NCI-H2107 treated with DMSO at 0.1 percent for 48 hours (cell line): ENCODE results near the gene DUSP9.

Source experiments
- DNase-seq: peaks from one replicate; lab custom pipeline; 2025; ENCODE audit not compliant: unreplicated experiment; lab: John Stamatoyannopoulos, UW

Gene DUSP9

GRCh38 chrX:153621949-153622598, 24.9 kb upstream of the DUSP9 start:
- no peak for DNase-seq

GRCh38 chrX:153622661-153623309, 24.2 kb upstream of the DUSP9 start:
- no peak for DNase-seq

- DNase-seq, result no peak
Measured at GRCh38 chrX:153623310-153624029, 23.5 kb upstream of the DUSP9 start.

GRCh38 chrX:153624196-153625091, 22.6 kb upstream of the DUSP9 start:
- DNase-seq, result no peak

GRCh38 chrX:153625271-153626024, 21.6 kb upstream of the DUSP9 start:
- no peak for DNase-seq

- DNase-seq, result no peak
Measured at GRCh38 chrX:153626025-153626633, 20.9 kb upstream of the DUSP9 start.

GRCh38 chrX:153626863-153627674, 19.9 kb upstream of the DUSP9 start:
- DNase-seq, result no peak

GRCh38 chrX:153627675-153628111, 19.3 kb upstream of the DUSP9 start:
- DNase-seq, result no peak

GRCh38 chrX:153628129-153628528, 18.9 kb upstream of the DUSP9 start:
- peak; percentile 63 for DNase-seq

- no peak for DNase-seq
Measured at GRCh38 chrX:153628665-153629064, 18.3 kb upstream of the DUSP9 start.

GRCh38 chrX:153631346-153631745, 15.7 kb upstream of the DUSP9 start:
- no peak for DNase-seq

- DNase-seq, result no peak
Measured at GRCh38 chrX:153631907-153632594, 15.0 kb upstream of the DUSP9 start.

GRCh38 chrX:153632595-153632946, 14.4 kb upstream of the DUSP9 start:
- no peak for DNase-seq

GRCh38 chrX:153633048-153633447, 14.0 kb upstream of the DUSP9 start:
- no peak for DNase-seq

- no peak for DNase-seq
Measured at GRCh38 chrX:153633607-153634180, 13.3 kb upstream of the DUSP9 start.

GRCh38 chrX:153634236-153634635, 12.8 kb upstream of the DUSP9 start:
- DNase-seq, result no peak

GRCh38 chrX:153634832-153635231, 12.2 kb upstream of the DUSP9 start:
- no peak for DNase-seq

GRCh38 chrX:153635388-153635787, 11.6 kb upstream of the DUSP9 start:
- no peak for DNase-seq
